H9 (cell line): ENCODE data around the gene TOMM5. TPM values are rescaled to one million over a fixed set of nuclear protein-coding genes. Genes with fewer than 3 reads are reported as not detected.

Experiments used
- DNase-seq: peaks from one replicate; pipeline ENCODE4 v3.0.0-alpha.2; 2017
- H2AFZ ChIP-seq: one replicate; pipeline ENCODE4 v1.6.1; 2013; ENCODE audit warnings: mild to moderate bottlenecking, low read length, control low read depth, moderate library complexity
- H2AK5ac ChIP-seq: 2 replicates; pipeline ENCODE4 v1.6.1; 2013; ENCODE audit warnings: low read length, control low read depth, mixed read lengths; ENCODE audit not compliant: insufficient read length
- H2BK120ac ChIP-seq: one replicate; pipeline ENCODE4 v1.6.1; 2013; ENCODE audit warnings: low read depth, mild to moderate bottlenecking, low read length, control low read depth, inconsistent platforms; ENCODE audit not compliant: poor library complexity, severe bottlenecking
- H2BK12ac ChIP-seq: 2 replicates; pipeline ENCODE4 v1.6.1; 2013; ENCODE audit warnings: low read length, control low read depth, mixed read lengths, low read depth; ENCODE audit not compliant: insufficient read length
- H2BK15ac ChIP-seq: 2 replicates; pipeline ENCODE4 v1.6.1; 2013; ENCODE audit warnings: low read depth, low read length, control low read depth
- H2BK20ac ChIP-seq: one replicate; pipeline ENCODE4 v1.6.1; 2013; ENCODE audit warnings: low read depth, mild to moderate bottlenecking, low read length, control low read depth, inconsistent platforms; ENCODE audit not compliant: poor library complexity, severe bottlenecking
- H2BK5ac ChIP-seq: 2 replicates; pipeline ENCODE4 v1.6.1; 2013; ENCODE audit warnings: low read length, control low read depth, mixed read lengths; ENCODE audit not compliant: insufficient read length
- H3K14ac ChIP-seq: 2 replicates; pipeline ENCODE4 v1.6.1; 2013; ENCODE audit warnings: low read length, control low read depth; ENCODE audit not compliant: insufficient read depth
- H3K18ac ChIP-seq: 2 replicates; pipeline ENCODE4 v1.6.1; 2013; ENCODE audit warnings: low read depth, mild to moderate bottlenecking, mixed read lengths, low read length, control low read depth; ENCODE audit not compliant: insufficient read length
- H3K23ac ChIP-seq: 2 replicates; pipeline ENCODE4 v1.6.1; 2013; ENCODE audit warnings: low read length, control low read depth, mixed read lengths, low read depth; ENCODE audit not compliant: insufficient read length
- H3K23me2 ChIP-seq: 2 replicates; pipeline ENCODE4 v1.6.1; 2013; ENCODE audit warnings: low read depth, mild to moderate bottlenecking, mixed read lengths, low read length, control low read depth; ENCODE audit not compliant: insufficient read length, poor library complexity, severe bottlenecking
- H3K27ac ChIP-seq: 2 replicates; pipeline ENCODE4 v1.5.1; 2013; ENCODE audit warnings: low read length, control low read depth, mixed read lengths, low read depth; ENCODE audit not compliant: insufficient read length
- H3K27me3 ChIP-seq: 2 replicates; pipeline ENCODE4 v1.6.1; 2013; ENCODE audit warnings: low read length, control low read depth, inconsistent platforms; ENCODE audit not compliant: insufficient read depth
- H3K4ac ChIP-seq: 2 replicates; pipeline ENCODE4 v1.6.1; 2013; ENCODE audit warnings: low read depth, mild to moderate bottlenecking, control low read depth, inconsistent platforms, low read length, moderate library complexity
- H3K4me1 ChIP-seq: 2 replicates; pipeline ENCODE4 v1.6.1; 2013; ENCODE audit warnings: low read length, control low read depth, inconsistent platforms; ENCODE audit not compliant: insufficient read depth
- H3K4me2 ChIP-seq: 2 replicates; pipeline ENCODE4 v1.6.1; 2013; ENCODE audit warnings: low read length, control low read depth, mixed read lengths; ENCODE audit not compliant: insufficient read length, insufficient read depth
- H3K56ac ChIP-seq: 2 replicates; pipeline ENCODE4 v1.6.1; 2013; ENCODE audit warnings: low read depth, mild to moderate bottlenecking, mixed read lengths, low read length, control low read depth; ENCODE audit not compliant: insufficient read length
- H3K79me1 ChIP-seq: 2 replicates; pipeline ENCODE4 v1.6.1; 2013; ENCODE audit warnings: low read depth, mild to moderate bottlenecking, moderate library complexity, low read length, control low read depth, inconsistent platforms; ENCODE audit not compliant: insufficient read depth, poor library complexity, severe bottlenecking
- H3K79me2 ChIP-seq: 2 replicates; pipeline ENCODE4 v1.6.1; 2013; ENCODE audit warnings: low read length, control low read depth, inconsistent platforms; ENCODE audit not compliant: insufficient read depth
- H3K9ac ChIP-seq: 2 replicates; pipeline ENCODE4 v1.6.1; 2013; ENCODE audit warnings: low read length, control low read depth, mixed read lengths; ENCODE audit not compliant: insufficient read length; ENCODE audit errors: extremely low read depth
- H3K9me3 ChIP-seq: one replicate; pipeline ENCODE4 v1.6.1; 2013; ENCODE audit warnings: low read depth, low read length, inconsistent platforms; ENCODE audit not compliant: control insufficient read depth
- H3T11ph ChIP-seq: one replicate; pipeline ENCODE4 v1.6.1; 2013; ENCODE audit warnings: mild to moderate bottlenecking, low read length, control low read depth, inconsistent platforms
- H4K20me1 ChIP-seq: one replicate; pipeline ENCODE4 v1.6.1; 2013; ENCODE audit not compliant: control insufficient read depth, insufficient read length, insufficient read depth
- H4K5ac ChIP-seq: 2 replicates; pipeline ENCODE4 v1.6.1; 2013; ENCODE audit warnings: low read depth, mild to moderate bottlenecking, mixed read lengths, low read length, control low read depth; ENCODE audit not compliant: insufficient read length
- H4K8ac ChIP-seq: replicated peaks from 2 replicates; pipeline ENCODE4 v1.6.1; 2013; ENCODE audit warnings: low read length, control low read depth, mixed read lengths, low read depth; ENCODE audit not compliant: insufficient read length
- H4K91ac ChIP-seq: 2 replicates; pipeline ENCODE4 v1.6.1; 2013; ENCODE audit warnings: low read depth, mild to moderate bottlenecking, moderate library complexity, mixed read lengths, low read length, control low read depth; ENCODE audit not compliant: insufficient read length
- H3K27ac Mint-ChIP-seq, 3 experiments: 2 replicates in 2 of 3; 3 replicates in 1 of 3; pipeline ENCODE4 v1.8.0; 2020 to 2021; ENCODE audit warnings: mixed read lengths in 3 of 3, mild to moderate bottlenecking in 1 of 3, moderate library complexity in 1 of 3
- H3K27me3 Mint-ChIP-seq: 2 replicates; pipeline ENCODE4 v1.8.0; 2021; ENCODE audit warnings: low read depth, mild to moderate bottlenecking, moderate library complexity, mixed read lengths
- H3K36me3 Mint-ChIP-seq, 3 experiments: 2 replicates in 2 of 3; 3 replicates in 1 of 3; pipeline ENCODE4 v1.8.0; 2020 to 2021; ENCODE audit warnings: low read depth in 3 of 3, mixed read lengths in 3 of 3; ENCODE audit not compliant: insufficient read depth in 1 of 3
- H3K4me1 Mint-ChIP-seq, 2 experiments: 2 replicates each; pipeline ENCODE4 v1.8.0; 2020; ENCODE audit warnings: mixed read lengths in 2 of 2
- H3K4me3 Mint-ChIP-seq, 2 experiments: 2 replicates in 1 of 2; 3 replicates in 1 of 2; pipeline ENCODE4 v1.8.0; 2020 to 2021; ENCODE audit warnings: mild to moderate bottlenecking in 2 of 2, mixed read lengths in 2 of 2, moderate library complexity in 1 of 2
- H3K9me3 Mint-ChIP-seq, 2 experiments: 2 replicates in 1 of 2; 3 replicates in 1 of 2; pipeline ENCODE4 v1.8.0; 2020; ENCODE audit warnings: mild to moderate bottlenecking in 2 of 2, mixed read lengths in 2 of 2, moderate library complexity in 1 of 2
- CTCF ChIP-seq: fragments of 200-600 bp; sonication (generic); conservative IDR thresholded peaks from 3 replicates; pipeline ENCODE4 v1.8.0; 2021; ENCODE audit warnings: antibody characterized with exemption, mild to moderate bottlenecking
- WGBS: extraction: QIAGEN DNeasy Blood & Tissue Kit; methylation state at CpG from one replicate; pipeline ENCODE4 v1.1.7; 2013; ENCODE audit warnings: missing lambda C conversion rate, low lambda C conversion rate, mixed read lengths; ENCODE audit not compliant: insufficient read length; ENCODE audit errors: extremely low coverage; 5-methylcytosine and 5-hydroxymethylcytosine counted together
- total RNA-seq: library from RNA; stranded (reverse); gene quantifications from 2 replicates; pipeline ENCODE4 v1.2.1, GENCODE V29; 2021

Gene TOMM5
- total RNA-seq, 1 experiment from 2014 or later, result 124 TPM

GRCh38 chr9:37611014-37611413 is 18.6 kb upstream of the TOMM5 start:
- no peaks in the 10 kb centered on the region for H3K79me2 ChIP-seq
- no peak overlapping the region for H2BK15ac ChIP-seq
- no peak overlapping the region for H4K5ac ChIP-seq
- no peak overlapping the region for H3K18ac ChIP-seq
- H2BK5ac ChIP-seq, result no peak overlapping the region
- H3K27ac ChIP-seq, result no peak overlapping the region
- no peak overlapping the region for H3K23ac ChIP-seq
- no peak overlapping the region for H2BK20ac ChIP-seq
- no peak overlapping the region for H4K8ac ChIP-seq
- no peaks in the 10 kb centered on the region for H3K27me3 ChIP-seq
- H2BK12ac ChIP-seq, result no peak overlapping the region
- H3K4me1 ChIP-seq, result no peaks in the 10 kb centered on the region
- Mint-ChIP-seq H3K27me3 (peaks cover 26% of the 10 kb centered on the region), H3K4me3 (no peak overlapping the region), H3K27ac (no peak overlapping the region), H3K4me1 (no peaks in the 10 kb centered on the region), H3K9me3 (no peaks in the 10 kb centered on the region), H3K36me3 (no peaks in the 10 kb centered on the region)
- H2AK5ac ChIP-seq, result no peak overlapping the region
- H3T11ph ChIP-seq, result no peak overlapping the region
- no peak overlapping the region for H3K14ac ChIP-seq
- H2BK120ac ChIP-seq, result no peak overlapping the region
- H3K9me3 ChIP-seq, result no peaks in the 10 kb centered on the region
- no peaks in the 10 kb centered on the region for H4K20me1 ChIP-seq
- H3K4ac ChIP-seq, result no peak overlapping the region
- TF ChIP-seq CTCF, result no peak
- H3K79me1 ChIP-seq, result no peaks in the 10 kb centered on the region
- no peak for DNase-seq
- H2AFZ ChIP-seq, result no peak overlapping the region
- no peak overlapping the region for H3K9ac ChIP-seq
- H3K23me2 ChIP-seq, result no peaks in the 10 kb centered on the region
- H3K4me2 ChIP-seq, result no peak overlapping the region
- H4K91ac ChIP-seq, result no peak overlapping the region
- no CpG with 5 or more reads among the region's 6 CpGs for WGBS
- no peak overlapping the region for H3K56ac ChIP-seq
